ENCODE data around the gene CACNA1E.

GRCh38 chr1:181674617-181675016, 191.3 kb downstream of the CACNA1E start:
- no peak for TF ChIP-seq CTCF (conservative IDR thresholded peaks at IDR 0.05; ENCODE audit: low read length)
- no peak for TF ChIP-seq EZH2phosphoT487 (IDR thresholded peaks at IDR 0.05; ENCODE audit: borderline replicate concordance)

Measured in Loucy (cell line).